Choroid plexus epithelial cell (primary cell): ENCODE data around the gene CTF1.
A peak's percentile ranks its signal among the peaks of the same experiment; 100 is the strongest.
"Not testable (repeated sequence)": the region's sequence is repeated elsewhere in the genome, so short reads cannot be mapped to it uniquely, and the experiment has no call there.

Source experiments
- DNase-seq: peaks from one replicate; pipeline ENCODE4 v3.0.0-alpha.2; 2010; ENCODE audit warnings: low read depth
- H3K4me3 ChIP-seq: 2 replicates; pipeline ENCODE4 v1.5.1; 2011; ENCODE audit warnings: low read depth, mild to moderate bottlenecking, control low read depth, low read length, moderate library complexity
- CTCF ChIP-seq: conservative IDR thresholded peaks from 2 replicates; pipeline ENCODE4 v1.5.1; 2011; ENCODE audit warnings: low read depth, mild to moderate bottlenecking, control low read depth, inconsistent platforms, low read length, moderate library complexity

Gene CTF1, protein sequence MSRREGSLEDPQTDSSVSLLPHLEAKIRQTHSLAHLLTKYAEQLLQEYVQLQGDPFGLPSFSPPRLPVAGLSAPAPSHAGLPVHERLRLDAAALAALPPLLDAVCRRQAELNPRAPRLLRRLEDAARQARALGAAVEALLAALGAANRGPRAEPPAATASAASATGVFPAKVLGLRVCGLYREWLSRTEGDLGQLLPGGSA

DNA sequence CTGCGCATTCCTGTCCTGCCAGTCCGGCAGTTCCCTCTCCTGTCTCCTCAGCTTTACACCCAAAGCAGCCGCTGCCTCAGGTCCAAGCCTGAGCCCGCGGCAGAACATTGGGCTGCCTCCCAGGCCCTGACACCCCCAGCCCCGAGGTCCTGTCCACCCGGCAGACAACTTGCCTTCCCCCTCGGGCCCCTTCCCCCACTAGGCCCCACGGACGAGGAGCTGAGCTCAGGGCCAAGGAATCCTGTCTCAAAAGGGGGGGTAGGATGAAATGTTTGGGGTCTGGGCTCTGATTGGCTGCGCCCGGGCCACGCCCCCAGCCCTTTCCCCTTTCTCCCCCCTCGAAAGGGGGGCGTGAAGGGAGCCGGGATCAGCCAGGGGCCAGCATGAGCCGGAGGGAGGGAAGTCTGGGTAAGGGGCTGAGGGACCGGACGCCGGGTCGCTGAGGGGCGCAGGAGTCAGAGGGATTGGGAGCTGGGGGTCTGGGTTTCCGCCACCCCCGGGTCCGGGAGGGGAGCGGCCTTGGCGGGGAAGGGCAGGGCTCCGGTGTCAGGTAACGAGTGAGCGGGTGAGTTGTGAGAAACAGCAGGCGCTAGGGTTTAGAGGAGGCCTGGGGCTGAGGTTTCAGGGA lies at the start of gene CTF1:
TSS of gene CTF1 (plus strand) at position 354 of the 628 bp plus-strand sequence. CDS start at position 384, 30 bp downstream.
- peak; percentile 82 for DNase-seq
- TF ChIP-seq CTCF, result no peak
- peak within 1 kb of the TSS; percentile 68 for H3K4me3 ChIP-seq

- no peak for DNase-seq
- no peak for TF ChIP-seq CTCF
- no peak overlapping the region for H3K4me3 ChIP-seq
These were observed 49.6 kb upstream of the CTF1 start for GRCh38 chr16:30846649-30847402.

GRCh38 chr16:30850246-30850645 lies 46.2 kb upstream of the CTF1 start:
- H3K4me3 ChIP-seq, result no peak overlapping the region
- no peak for DNase-seq
- TF ChIP-seq CTCF, result no peak

GRCh38 chr16:30853758-30854157 lies 42.7 kb upstream of the CTF1 start:
- TF ChIP-seq CTCF, result no peak
- DNase-seq, result peak; percentile 3
- no peak overlapping the region for H3K4me3 ChIP-seq

GRCh38 chr16:30858111-30858495 lies 38.3 kb upstream of the CTF1 start:
- DNase-seq, result no peak
- no peak for TF ChIP-seq CTCF
- H3K4me3 ChIP-seq, result no peak overlapping the region

- no peak for TF ChIP-seq CTCF
- no peak for DNase-seq
- H3K4me3 ChIP-seq, result no peak overlapping the region
These were observed 37.5 kb upstream of the CTF1 start for GRCh38 chr16:30858829-30859423.

DNA sequence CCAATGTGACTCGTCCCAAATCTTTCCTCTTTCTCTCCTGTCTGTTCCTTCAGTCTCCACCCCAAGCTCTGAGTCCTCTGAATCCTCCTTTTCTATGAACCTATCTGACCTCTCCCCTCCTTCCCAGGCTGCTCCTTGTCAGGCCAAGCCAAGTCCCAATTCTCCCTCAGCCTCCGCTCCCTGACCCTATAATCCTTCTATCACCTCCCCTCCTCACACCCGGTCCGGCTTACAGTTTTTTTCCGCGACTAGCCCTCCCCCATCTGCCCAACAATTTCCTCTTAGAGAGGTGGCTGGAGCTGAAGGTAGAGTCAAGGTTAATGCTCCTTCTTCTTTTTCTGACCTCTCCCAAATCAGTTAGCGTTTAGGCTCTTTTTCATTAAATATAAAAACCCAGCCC lies 35.7 kb upstream of the CTF1 start:
- not testable (repeated sequence) for DNase-seq, H3K4me3 ChIP-seq

GRCh38 chr16:30863178-30863577 lies 33.2 kb upstream of the CTF1 start:
- H3K4me3 ChIP-seq, DNase-seq: not testable (repeated sequence)
